Measurements from ENCODE around the gene ZSCAN31. TPM values are rescaled to one million over a fixed set of nuclear protein-coding genes. Genes with fewer than 3 reads are reported as not detected.

ZSCAN31 gene
- total and polyA plus RNA-seq, 9 of the 15 experiments (the other 6 are each of a cell fraction or from before 2014, with no cell fraction given) = 3.9 to 12.1 (median 7.0) TPM

DNA sequence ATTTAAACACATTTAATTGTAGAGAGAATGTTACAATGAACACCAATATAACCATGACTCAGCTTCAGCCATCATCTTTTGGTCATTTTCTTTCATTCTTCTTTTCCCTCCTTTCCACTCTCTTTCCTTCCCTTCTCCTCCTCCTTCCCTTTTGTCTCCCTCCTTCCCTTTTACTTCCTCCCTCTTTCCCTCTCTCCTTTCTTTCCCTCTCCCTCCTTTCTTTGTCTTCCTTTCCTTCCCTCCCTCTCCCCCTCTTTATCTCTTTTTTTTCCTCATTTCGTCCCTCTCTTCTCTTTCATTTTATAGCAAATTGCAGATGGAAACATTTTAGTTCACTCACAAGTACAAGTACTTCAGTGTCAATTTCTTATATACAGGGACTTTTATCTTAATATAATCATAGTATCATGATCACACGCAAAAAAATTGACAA is 15.6 kb upstream of the ZSCAN31 start (continued):
- TF ChIP-seq PRDM10 (IDR thresholded peaks at IDR 0.05; ENCODE audit: partially characterized antibody) (no peak), CGGBP1 (CRISPR knock-in tag; IDR thresholded peaks at IDR 0.05) (no peak), YY1 (IDR thresholded peaks at IDR 0.05; ENCODE audit: borderline replicate concordance in 1 of 3, control insufficient read depth in 1 of 3, extremely low read depth in 1 of 3, insufficient read depth in 3 of 3, insufficient read length in 1 of 3, insufficient replicate concordance in 2 of 3, low read depth in 1 of 3, low read length in 2 of 3) (no peak), ZEB2 (IDR thresholded peaks at IDR 0.05) (0 out of 2 replicates have a peak, but pooled peaks have one; percentile 42), BRD4 (IDR thresholded peaks at IDR 0.05) (0 out of 2 replicates have a peak, but pooled peaks have one; percentile 30), MAFF (IDR thresholded peaks at IDR 0.05; ENCODE audit: low read length) (peak; percentile 16; the same call in 1 of the 2 replicates), MTA1 (IDR thresholded peaks at IDR 0.05; ENCODE audit: borderline replicate concordance) (peak; percentile 94), NFRKB (IDR thresholded peaks at IDR 0.05; ENCODE audit: low read depth) (peak; percentile 91), RCOR1 (IDR thresholded peaks at IDR 0.05; ENCODE audit: borderline replicate concordance in 1 of 2, low read depth in 2 of 2, low read length in 2 of 2) (no peak), ZBTB26 (CRISPR knock-in tag; IDR thresholded peaks at IDR 0.05) (peak; percentile 98), DMBX1 (CRISPR knock-in tag; IDR thresholded peaks at IDR 0.05; ENCODE audit: borderline replicate concordance) (no peak), PHF21A (IDR thresholded peaks at IDR 0.05; ENCODE audit: borderline replicate concordance, low read depth) (no peak), U2AF2 (optimal IDR thresholded peaks at IDR 0.05; ENCODE audit: low read depth, low read length) (no peak), E2F6 (IDR thresholded peaks at IDR 0.05; ENCODE audit: borderline replicate concordance in 1 of 2, extremely low read depth in 1 of 2, insufficient read depth in 1 of 2, insufficient read length in 1 of 2, low read depth in 1 of 2, low read length in 1 of 2, poor library complexity in 1 of 2, severe bottlenecking in 1 of 2) (no peak)
- TF ChIP-seq, protein P1, sequence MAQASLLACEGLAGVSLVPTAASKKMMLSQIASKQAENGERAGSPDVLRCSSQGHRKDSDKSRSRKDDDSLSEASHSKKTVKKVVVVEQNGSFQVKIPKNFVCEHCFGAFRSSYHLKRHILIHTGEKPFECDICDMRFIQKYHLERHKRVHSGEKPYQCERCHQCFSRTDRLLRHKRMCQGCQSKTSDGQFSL (CRISPR knock-in tag; IDR thresholded peaks at IDR 0.05) = no peak
- TF ChIP-seq, protein P1 (tag; IDR thresholded peaks at IDR 0.05) = no peak
- TF ChIP-seq, protein P2, sequence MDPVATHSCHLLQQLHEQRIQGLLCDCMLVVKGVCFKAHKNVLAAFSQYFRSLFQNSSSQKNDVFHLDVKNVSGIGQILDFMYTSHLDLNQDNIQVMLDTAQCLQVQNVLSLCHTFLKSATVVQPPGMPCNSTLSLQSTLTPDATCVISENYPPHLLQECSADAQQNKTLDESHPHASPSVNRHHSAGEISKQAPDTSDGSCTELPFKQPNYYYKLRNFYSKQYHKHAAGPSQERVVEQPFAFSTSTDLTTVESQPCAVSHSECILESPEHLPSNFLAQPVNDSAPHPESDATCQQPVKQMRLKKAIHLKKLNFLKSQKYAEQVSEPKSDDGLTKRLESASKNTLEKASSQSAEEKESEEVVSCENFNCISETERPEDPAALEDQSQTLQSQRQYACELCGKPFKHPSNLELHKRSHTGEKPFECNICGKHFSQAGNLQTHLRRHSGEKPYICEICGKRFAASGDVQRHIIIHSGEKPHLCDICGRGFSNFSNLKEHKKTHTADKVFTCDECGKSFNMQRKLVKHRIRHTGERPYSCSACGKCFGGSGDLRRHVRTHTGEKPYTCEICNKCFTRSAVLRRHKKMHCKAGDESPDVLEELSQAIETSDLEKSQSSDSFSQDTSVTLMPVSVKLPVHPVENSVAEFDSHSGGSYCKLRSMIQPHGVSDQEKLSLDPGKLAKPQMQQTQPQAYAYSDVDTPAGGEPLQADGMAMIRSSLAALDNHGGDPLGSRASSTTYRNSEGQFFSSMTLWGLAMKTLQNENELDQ (CRISPR knock-in tag; IDR thresholded peaks at IDR 0.05; ENCODE audit: borderline replicate concordance) = no peak

All from K562 (cell line).